ENCODE measurements around the gene CFDP1. TPM values are rescaled to one million over a fixed set of nuclear protein-coding genes. Genes with fewer than 3 reads are reported as not detected.

Gene CFDP1
- total RNA-seq, 4 donors from 2014 or later = 36.7 to 81.4 (median 48.2) TPM

- H3K9me3 ChIP-seq = no peaks in the 10 kb centered on the region
- H3K27me3 ChIP-seq = no peaks in the 10 kb centered on the region
- no peak overlapping the region for H3K4me3 ChIP-seq
- TF ChIP-seq EP300 (IDR thresholded peaks at IDR 0.05) = no peak
- TF ChIP-seq POLR2A (IDR thresholded peaks at IDR 0.05) = no peak
- TF ChIP-seq, protein P1, sequence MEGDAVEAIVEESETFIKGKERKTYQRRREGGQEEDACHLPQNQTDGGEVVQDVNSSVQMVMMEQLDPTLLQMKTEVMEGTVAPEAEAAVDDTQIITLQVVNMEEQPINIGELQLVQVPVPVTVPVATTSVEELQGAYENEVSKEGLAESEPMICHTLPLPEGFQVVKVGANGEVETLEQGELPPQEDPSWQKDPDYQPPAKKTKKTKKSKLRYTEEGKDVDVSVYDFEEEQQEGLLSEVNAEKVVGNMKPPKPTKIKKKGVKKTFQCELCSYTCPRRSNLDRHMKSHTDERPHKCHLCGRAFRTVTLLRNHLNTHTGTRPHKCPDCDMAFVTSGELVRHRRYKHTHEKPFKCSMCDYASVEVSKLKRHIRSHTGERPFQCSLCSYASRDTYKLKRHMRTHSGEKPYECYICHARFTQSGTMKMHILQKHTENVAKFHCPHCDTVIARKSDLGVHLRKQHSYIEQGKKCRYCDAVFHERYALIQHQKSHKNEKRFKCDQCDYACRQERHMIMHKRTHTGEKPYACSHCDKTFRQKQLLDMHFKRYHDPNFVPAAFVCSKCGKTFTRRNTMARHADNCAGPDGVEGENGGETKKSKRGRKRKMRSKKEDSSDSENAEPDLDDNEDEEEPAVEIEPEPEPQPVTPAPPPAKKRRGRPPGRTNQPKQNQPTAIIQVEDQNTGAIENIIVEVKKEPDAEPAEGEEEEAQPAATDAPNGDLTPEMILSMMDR (IDR thresholded peaks at IDR 0.05) = no peak
- TF ChIP-seq POLR2AphosphoS5 (IDR thresholded peaks at IDR 0.05) = no peak
- H3K27ac ChIP-seq = no peak overlapping the region
- no peak for DNase-seq (ENCODE audit: low spot score in 2 of 2)
- 85% methylated on average over 2 of the region's 2 CpGs for WGBS
- H3K36me3 ChIP-seq = peaks cover 2% of the 10 kb centered on the region
- no peaks in the 10 kb centered on the region for H3K4me1 ChIP-seq
Observed at GRCh38 chr16:75364286-75364791, 69.0 kb downstream of the CFDP1 start.

DNA sequence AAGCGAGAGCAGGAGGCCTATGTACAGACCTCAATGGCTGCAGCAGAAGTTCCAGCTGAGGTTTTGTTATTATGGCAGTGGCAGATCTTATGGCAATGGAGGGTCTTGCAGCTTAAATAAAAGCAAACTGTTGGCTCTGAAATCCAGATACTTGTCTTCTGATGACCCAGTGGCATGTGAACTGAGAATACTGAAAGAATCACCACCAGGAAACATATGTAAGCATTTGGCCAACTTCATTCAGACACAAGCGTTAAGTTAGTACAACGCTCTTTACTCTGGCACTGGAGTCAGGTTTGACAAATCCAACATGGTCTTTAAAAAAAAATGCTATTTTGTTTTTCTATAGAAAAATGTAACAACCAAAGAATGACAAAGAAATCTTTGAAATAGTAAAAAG is 70.5 kb downstream of the CFDP1 start:
- 95% methylated on average over 3 of the region's 3 CpGs for WGBS
- DNase-seq (ENCODE audit: low spot score in 2 of 2) = no peak
- Histone ChIP-seq H3K4me3 (no peak overlapping the region), H3K9me3 (no peaks in the 10 kb centered on the region), H3K4me1 (no peaks in the 10 kb centered on the region), H3K27ac (no peak overlapping the region), H3K27me3 (no peaks in the 10 kb centered on the region), H3K36me3 (peaks cover 2% of the 10 kb centered on the region)
- no peak for TF ChIP-seq POLR2AphosphoS5 (IDR thresholded peaks at IDR 0.05)
- no peak for TF ChIP-seq EP300 (IDR thresholded peaks at IDR 0.05)
- TF ChIP-seq, protein P1 (IDR thresholded peaks at IDR 0.05) = no peak

DNA sequence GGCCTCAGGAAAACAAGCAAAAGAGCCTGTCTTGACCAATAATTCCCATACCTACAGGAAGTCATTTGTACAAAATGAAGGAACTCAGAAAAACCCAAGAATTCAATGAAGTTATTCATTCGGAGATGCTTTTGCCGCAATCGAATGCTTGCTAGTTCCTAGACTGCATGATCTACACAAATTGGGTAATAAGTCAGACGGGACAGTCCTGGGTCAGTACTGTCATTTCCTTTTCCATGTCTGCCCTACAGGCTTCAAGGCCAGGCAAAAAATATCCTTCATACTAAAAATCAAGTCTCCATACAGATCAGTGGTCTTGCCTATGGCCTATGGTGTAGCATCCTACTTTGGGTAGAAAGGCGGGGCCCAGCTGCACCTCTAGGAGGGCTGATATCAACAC is 71.4 kb downstream of the CFDP1 start:
- DNase-seq (ENCODE audit: low spot score in 2 of 2) = no peak
- Histone ChIP-seq H3K4me3 (no peak overlapping the region), H3K27me3 (no peaks in the 10 kb centered on the region), H3K36me3 (peaks cover 2% of the 10 kb centered on the region), H3K27ac (no peak overlapping the region), H3K4me1 (no peaks in the 10 kb centered on the region), H3K9me3 (no peaks in the 10 kb centered on the region)
- WGBS = 94% methylated on average over 5 of the region's 5 CpGs
- TF ChIP-seq POLR2AphosphoS5 (IDR thresholded peaks at IDR 0.05) (no peak), POLR2A (IDR thresholded peaks at IDR 0.05) (no peak), EP300 (IDR thresholded peaks at IDR 0.05) (no peak)
- TF ChIP-seq, protein P1 (IDR thresholded peaks at IDR 0.05) = no peak

GRCh38 chr16:75354170-75354569 is 79.1 kb downstream of the CFDP1 start:
- Histone ChIP-seq H3K27me3 (no peaks in the 10 kb centered on the region), H3K36me3 (peaks cover 4% of the 10 kb centered on the region), H3K9me3 (no peaks in the 10 kb centered on the region), H3K27ac (no peak overlapping the region), H3K4me3 (no peak overlapping the region), H3K4me1 (no peaks in the 10 kb centered on the region)
- 88% methylated on average over 3 of the region's 3 CpGs for WGBS
- no peak for DNase-seq (ENCODE audit: low spot score in 2 of 2)
- TF ChIP-seq POLR2A (IDR thresholded peaks at IDR 0.05) = no peak
- TF ChIP-seq, protein P1 (IDR thresholded peaks at IDR 0.05) = no peak
- TF ChIP-seq EP300 (IDR thresholded peaks at IDR 0.05) = no peak
- TF ChIP-seq POLR2AphosphoS5 (IDR thresholded peaks at IDR 0.05) = no peak

DNA sequence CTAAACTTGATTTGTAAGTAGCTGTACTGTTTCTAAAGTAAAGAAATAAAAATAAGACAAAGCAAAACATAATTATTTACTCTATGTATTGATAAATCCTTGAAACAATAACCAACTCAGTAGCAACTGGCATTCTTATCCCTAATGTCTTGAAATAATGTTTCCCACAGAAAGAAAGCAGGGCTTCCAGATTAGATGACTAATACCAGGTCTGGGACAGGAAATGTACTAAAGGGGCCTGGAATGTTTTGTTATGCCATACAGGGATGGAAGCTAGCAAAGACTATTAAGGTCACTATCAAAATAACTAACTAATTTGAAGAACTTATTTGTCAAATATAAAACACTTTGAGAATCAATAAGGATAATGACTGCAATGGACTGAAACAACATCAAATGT is 82.1 kb downstream of the CFDP1 start:
- H3K4me3 ChIP-seq = no peak overlapping the region
- H3K27ac ChIP-seq = no peak overlapping the region
- H3K4me1 ChIP-seq = no peaks in the 10 kb centered on the region
- TF ChIP-seq POLR2A (IDR thresholded peaks at IDR 0.05) = no peak
- TF ChIP-seq POLR2AphosphoS5 (IDR thresholded peaks at IDR 0.05) = no peak
- TF ChIP-seq, protein P1 (IDR thresholded peaks at IDR 0.05) = no peak
- no peak for TF ChIP-seq EP300 (IDR thresholded peaks at IDR 0.05)
- peaks cover 4% of the 10 kb centered on the region for H3K36me3 ChIP-seq
- DNase-seq (ENCODE audit: low spot score in 2 of 2) = no peak
- H3K27me3 ChIP-seq = no peaks in the 10 kb centered on the region
- no peaks in the 10 kb centered on the region for H3K9me3 ChIP-seq

All from suprapubic skin (tissue), 4 donors.